ENCODE data around the gene ARHGEF16.

GRCh38 chr1:3497521-3497920 lies 43.1 kb downstream of the ARHGEF16 start:
- TF ChIP-seq CREB1 (IDR thresholded peaks at IDR 0.05; ENCODE audit: low read depth) (no peak), TAF1 (IDR thresholded peaks at IDR 0.05; ENCODE audit: low read depth) (no peak), YY1 (IDR thresholded peaks at IDR 0.05; ENCODE audit: low read depth) (no peak), EP300 (IDR thresholded peaks at IDR 0.05; ENCODE audit: borderline replicate concordance) (no peak), REST (IDR thresholded peaks at IDR 0.05; ENCODE audit: low read depth) (no peak), FOXM1 (IDR thresholded peaks at IDR 0.05; ENCODE audit: borderline replicate concordance, low read depth) (no peak), RAD21 (IDR thresholded peaks at IDR 0.05; ENCODE audit: low read depth) (no peak), EGR1 (IDR thresholded peaks at IDR 0.05) (no peak), ZBTB7A (IDR thresholded peaks at IDR 0.05; ENCODE audit: low read depth) (no peak), MAX (IDR thresholded peaks at IDR 0.05) (no peak), CEBPB (IDR thresholded peaks at IDR 0.05) (no peak), TCF12 (IDR thresholded peaks at IDR 0.05; ENCODE audit: low read depth) (no peak)

All from Ishikawa (cell line).